Panc1 (cell line): ENCODE measurements around the gene NAT16.

ENCODE experiments used
- POLR2AphosphoS5 ChIP-seq: IDR thresholded peaks from 2 replicates; pipeline ENCODE4 v1.6.1; 2012; ENCODE audit warnings: mild to moderate bottlenecking, low read depth, low read length, moderate library complexity
- SIN3A ChIP-seq: IDR thresholded peaks from 2 replicates; pipeline ENCODE4 v1.6.1; 2012; ENCODE audit warnings: low read depth, mild to moderate bottlenecking, low read length, moderate library complexity, borderline replicate concordance; ENCODE audit not compliant: insufficient read depth
- TCF7L2 ChIP-seq: IDR thresholded peaks from 2 replicates; pipeline ENCODE4 v1.6.1; 2011; ENCODE audit warnings: mild to moderate bottlenecking, low read depth, low read length, inconsistent platforms
- TF ChIP-seq, protein P1 (sequence below): fragments of 450-650 bp; IDR thresholded peaks from 2 replicates; pipeline ENCODE4 v1.5.1; 2017; ENCODE audit warnings: mild to moderate bottlenecking
- TF ChIP-seq, protein P2 (sequence below), 2 experiments: IDR thresholded peaks; 2 replicates each; pipeline ENCODE4 v1.6.1; 2011 to 2012; ENCODE audit warnings: low read depth in 2 of 2, control low read depth in 1 of 2, low read length in 1 of 2, mild to moderate bottlenecking in 1 of 2, moderate library complexity in 1 of 2; ENCODE audit not compliant: insufficient read depth in 1 of 2

DNA sequence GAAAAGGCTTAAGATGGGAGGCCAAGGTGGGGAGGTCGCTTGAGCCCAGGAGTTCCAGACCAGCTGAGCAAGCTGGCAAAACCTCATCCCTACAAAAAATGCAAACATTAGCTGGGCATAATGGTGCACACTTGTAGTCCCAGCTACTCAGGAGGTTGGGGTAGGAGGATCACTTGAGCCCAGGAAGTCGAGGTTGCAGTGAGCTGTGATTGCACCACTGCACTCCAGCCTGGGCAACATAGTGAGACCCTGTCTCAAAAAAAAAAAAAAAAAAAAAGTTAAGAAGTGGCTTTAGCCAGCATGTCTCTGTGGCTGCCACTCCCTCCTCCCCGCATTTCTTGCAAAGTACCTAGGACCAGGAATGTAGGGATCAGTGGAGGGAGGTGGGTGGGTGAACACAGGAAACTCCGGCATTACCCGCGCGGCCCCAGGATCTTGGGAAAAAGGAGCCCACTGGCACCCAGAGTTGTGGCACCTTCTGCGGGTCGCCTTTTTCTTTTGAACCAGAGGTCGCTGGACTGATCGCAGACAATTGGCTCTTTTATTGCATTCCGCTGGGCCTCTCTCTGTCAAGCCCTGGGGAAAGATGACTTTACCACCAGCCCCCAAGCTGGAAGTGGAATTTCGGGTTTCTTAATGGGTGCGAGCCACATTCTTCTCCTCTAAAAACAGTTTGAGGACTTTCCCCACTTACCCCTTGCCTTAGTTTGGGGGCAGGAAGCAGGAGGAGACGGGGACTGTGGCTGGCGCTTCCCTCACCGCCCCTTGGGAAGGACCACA lies 18.2 kb downstream of the NAT16 start:
- TF ChIP-seq, protein P1, sequence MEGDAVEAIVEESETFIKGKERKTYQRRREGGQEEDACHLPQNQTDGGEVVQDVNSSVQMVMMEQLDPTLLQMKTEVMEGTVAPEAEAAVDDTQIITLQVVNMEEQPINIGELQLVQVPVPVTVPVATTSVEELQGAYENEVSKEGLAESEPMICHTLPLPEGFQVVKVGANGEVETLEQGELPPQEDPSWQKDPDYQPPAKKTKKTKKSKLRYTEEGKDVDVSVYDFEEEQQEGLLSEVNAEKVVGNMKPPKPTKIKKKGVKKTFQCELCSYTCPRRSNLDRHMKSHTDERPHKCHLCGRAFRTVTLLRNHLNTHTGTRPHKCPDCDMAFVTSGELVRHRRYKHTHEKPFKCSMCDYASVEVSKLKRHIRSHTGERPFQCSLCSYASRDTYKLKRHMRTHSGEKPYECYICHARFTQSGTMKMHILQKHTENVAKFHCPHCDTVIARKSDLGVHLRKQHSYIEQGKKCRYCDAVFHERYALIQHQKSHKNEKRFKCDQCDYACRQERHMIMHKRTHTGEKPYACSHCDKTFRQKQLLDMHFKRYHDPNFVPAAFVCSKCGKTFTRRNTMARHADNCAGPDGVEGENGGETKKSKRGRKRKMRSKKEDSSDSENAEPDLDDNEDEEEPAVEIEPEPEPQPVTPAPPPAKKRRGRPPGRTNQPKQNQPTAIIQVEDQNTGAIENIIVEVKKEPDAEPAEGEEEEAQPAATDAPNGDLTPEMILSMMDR: no peak
- TF ChIP-seq SIN3A (no peak), TCF7L2 (no peak), POLR2AphosphoS5 (no peak)
- TF ChIP-seq, protein P2, sequence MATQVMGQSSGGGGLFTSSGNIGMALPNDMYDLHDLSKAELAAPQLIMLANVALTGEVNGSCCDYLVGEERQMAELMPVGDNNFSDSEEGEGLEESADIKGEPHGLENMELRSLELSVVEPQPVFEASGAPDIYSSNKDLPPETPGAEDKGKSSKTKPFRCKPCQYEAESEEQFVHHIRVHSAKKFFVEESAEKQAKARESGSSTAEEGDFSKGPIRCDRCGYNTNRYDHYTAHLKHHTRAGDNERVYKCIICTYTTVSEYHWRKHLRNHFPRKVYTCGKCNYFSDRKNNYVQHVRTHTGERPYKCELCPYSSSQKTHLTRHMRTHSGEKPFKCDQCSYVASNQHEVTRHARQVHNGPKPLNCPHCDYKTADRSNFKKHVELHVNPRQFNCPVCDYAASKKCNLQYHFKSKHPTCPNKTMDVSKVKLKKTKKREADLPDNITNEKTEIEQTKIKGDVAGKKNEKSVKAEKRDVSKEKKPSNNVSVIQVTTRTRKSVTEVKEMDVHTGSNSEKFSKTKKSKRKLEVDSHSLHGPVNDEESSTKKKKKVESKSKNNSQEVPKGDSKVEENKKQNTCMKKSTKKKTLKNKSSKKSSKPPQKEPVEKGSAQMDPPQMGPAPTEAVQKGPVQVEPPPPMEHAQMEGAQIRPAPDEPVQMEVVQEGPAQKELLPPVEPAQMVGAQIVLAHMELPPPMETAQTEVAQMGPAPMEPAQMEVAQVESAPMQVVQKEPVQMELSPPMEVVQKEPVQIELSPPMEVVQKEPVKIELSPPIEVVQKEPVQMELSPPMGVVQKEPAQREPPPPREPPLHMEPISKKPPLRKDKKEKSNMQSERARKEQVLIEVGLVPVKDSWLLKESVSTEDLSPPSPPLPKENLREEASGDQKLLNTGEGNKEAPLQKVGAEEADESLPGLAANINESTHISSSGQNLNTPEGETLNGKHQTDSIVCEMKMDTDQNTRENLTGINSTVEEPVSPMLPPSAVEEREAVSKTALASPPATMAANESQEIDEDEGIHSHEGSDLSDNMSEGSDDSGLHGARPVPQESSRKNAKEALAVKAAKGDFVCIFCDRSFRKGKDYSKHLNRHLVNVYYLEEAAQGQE (IDR thresholded peaks at IDR 0.05; ENCODE audit: insufficient read depth in 1 of 2, low read depth in 2 of 2, low read length in 1 of 2): no peak
